ENCODE measurements around the gene MBNL1. TPM values are rescaled to one million over a fixed set of nuclear protein-coding genes. Genes with fewer than 3 reads are reported as not detected.
"Not testable (repeated sequence)": the region's sequence is repeated elsewhere in the genome, so short reads cannot be mapped to it uniquely, and the experiment has no call there.

The MBNL1 gene
- total RNA-seq, 1 donor from 2014 or later, result 296 TPM

DNA sequence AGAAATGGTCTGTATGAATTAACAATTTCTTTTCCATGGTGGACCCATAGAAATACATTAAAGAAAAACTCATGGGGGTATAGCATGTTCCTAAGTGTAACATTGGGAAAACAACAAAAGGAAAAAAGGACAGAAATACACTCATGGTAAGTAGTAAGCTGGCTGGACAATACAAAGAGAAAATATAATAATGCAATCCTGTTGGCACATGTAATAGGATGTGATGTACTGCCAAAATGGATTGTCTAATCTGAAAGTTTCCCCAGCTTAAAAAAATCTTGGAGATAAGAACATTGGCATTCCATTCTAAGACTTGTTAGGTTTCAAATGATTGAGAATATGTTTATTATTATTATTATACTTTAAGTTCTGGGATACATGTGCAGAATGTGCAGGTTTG is 128.1 kb downstream of the MBNL1 start:
- Mint-ChIP-seq H3K27ac (no peak overlapping the region), H3K36me3 (ENCODE audit: low read depth) (peaks cover 46% of the 10 kb centered on the region), H3K4me1 (peaks cover 29% of the 10 kb centered on the region), H3K9me3 (no peaks in the 10 kb centered on the region), H3K27me3 (no peaks in the 10 kb centered on the region), H3K4me3 (no peak overlapping the region)
- intact Hi-C loops (cut with micrococcal nuclease), result no loop called here
- DNase-seq, result no peak

DNA sequence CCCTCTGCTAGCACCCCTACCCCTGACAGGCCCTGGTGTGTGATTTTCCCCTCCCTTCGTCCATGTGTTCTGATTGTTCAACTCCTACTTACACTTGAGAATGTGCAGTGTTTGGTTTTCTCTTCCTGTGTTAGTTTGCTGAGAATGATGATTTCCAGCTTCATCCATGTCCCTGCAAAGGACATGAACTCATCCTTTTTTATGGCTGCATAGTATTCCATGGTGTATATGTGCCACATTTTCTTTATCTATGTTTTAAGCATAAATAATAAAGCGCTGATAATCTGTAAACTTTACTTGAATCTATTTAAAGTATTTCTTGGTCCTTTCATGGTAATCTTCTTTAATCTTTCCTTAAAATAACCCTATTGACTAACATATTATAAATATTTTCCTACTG is 128.6 kb downstream of the MBNL1 start:
- Mint-ChIP-seq H3K27ac (peak overlapping the region; percentile 20), H3K36me3 (ENCODE audit: low read depth) (peaks cover 49% of the 10 kb centered on the region), H3K4me1 (peaks cover 34% of the 10 kb centered on the region)
- H3K4me3 Mint-ChIP-seq; H3K27me3 Mint-ChIP-seq; intact Hi-C loops (cut with micrococcal nuclease); DNase-seq; H3K9me3 Mint-ChIP-seq: not testable (repeated sequence)

GRCh38 chr3:152398495-152398894 is 129.8 kb downstream of the MBNL1 start:
- DNase-seq, result no peak
- Mint-ChIP-seq H3K9me3 (no peaks in the 10 kb centered on the region), H3K4me3 (no peak overlapping the region), H3K27me3 (no peaks in the 10 kb centered on the region), H3K36me3 (ENCODE audit: low read depth) (peaks cover 53% of the 10 kb centered on the region), H3K27ac (peak overlapping the region; percentile 62), H3K4me1 (peaks cover 45% of the 10 kb centered on the region)
- intact Hi-C loops (cut with micrococcal nuclease), result no loop called here

DNA sequence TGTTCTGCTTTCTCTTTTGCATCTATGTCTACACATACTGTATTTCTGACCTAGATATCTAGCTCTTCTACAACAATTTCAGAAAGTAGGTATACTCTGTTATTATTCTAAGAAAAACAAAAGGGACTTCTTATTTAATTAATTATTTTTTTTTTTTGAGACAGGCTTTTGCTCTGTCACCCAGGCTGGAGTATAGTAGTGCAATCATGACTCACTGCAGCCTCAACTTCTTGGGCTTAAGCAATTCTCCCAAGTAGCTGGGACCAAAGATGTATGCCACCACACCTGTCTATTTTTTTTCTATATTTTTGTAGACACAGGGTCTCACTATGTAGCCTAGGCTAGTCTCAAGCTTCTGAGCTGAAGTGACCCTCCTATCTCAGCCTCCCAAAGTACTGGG is 130.6 kb downstream of the MBNL1 start:
- H3K4me3 Mint-ChIP-seq, result no peak overlapping the region
- intact Hi-C loops (cut with micrococcal nuclease), result no loop called here
- H3K9me3 Mint-ChIP-seq, result no peaks in the 10 kb centered on the region
- H3K4me1 Mint-ChIP-seq, result peaks cover 50% of the 10 kb centered on the region
- no peaks in the 10 kb centered on the region for H3K27me3 Mint-ChIP-seq
- DNase-seq, result no peak
- H3K36me3 Mint-ChIP-seq (ENCODE audit: low read depth), result peaks cover 51% of the 10 kb centered on the region
- peak overlapping the region; percentile 34 for H3K27ac Mint-ChIP-seq

DNA sequence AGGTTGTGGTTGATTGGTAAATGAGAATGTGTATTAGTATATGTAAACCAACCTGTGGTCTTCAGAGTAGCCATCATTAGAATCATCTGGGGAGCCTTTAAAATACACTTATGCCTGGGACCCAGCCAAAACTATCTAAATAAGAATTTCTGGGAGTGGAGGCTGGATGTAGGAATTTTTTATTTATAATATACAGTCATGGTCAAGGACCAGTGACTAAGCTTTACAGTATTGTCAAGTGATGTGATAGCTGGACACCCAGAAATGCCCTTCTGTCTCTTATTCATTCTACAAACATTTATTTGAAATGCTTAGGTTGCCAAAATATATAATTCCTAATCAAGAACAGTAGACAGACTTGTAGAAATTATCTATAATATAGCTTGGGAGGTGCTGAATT is 132.2 kb downstream of the MBNL1 start:
- Mint-ChIP-seq H3K4me3 (no peak overlapping the region), H3K9me3 (no peaks in the 10 kb centered on the region), H3K36me3 (ENCODE audit: low read depth) (peaks cover 42% of the 10 kb centered on the region), H3K27ac (peak overlapping the region; percentile 14), H3K4me1 (peaks cover 46% of the 10 kb centered on the region), H3K27me3 (no peaks in the 10 kb centered on the region)
- intact Hi-C loops (cut with micrococcal nuclease), result no loop called here
- DNase-seq, result no peak

GRCh38 chr3:152402695-152403451 is 134.1 kb downstream of the MBNL1 start:
- Mint-ChIP-seq H3K4me1 (peaks cover 57% of the 10 kb centered on the region), H3K27ac (peak overlapping the region; percentile 89), H3K27me3 (no peaks in the 10 kb centered on the region), H3K36me3 (ENCODE audit: low read depth) (peaks cover 37% of the 10 kb centered on the region), H3K9me3 (no peaks in the 10 kb centered on the region), H3K4me3 (peak overlapping the region; percentile 29)
- intact Hi-C loops (cut with micrococcal nuclease), result loop anchor here (2.0 kb wide), 1 partner anchor 22 kb away; no protein-coding TSS in a partner anchor
- DNase-seq, result no peak

GRCh38 chr3:152403632-152404066 is 134.9 kb downstream of the MBNL1 start:
- intact Hi-C loops (cut with micrococcal nuclease), result loop anchor here (2.0 kb wide), 1 partner anchor 23 kb away; no protein-coding TSS in a partner anchor
- no peaks in the 10 kb centered on the region for H3K9me3 Mint-ChIP-seq
- H3K27me3 Mint-ChIP-seq, result no peaks in the 10 kb centered on the region
- peak; percentile 48 for DNase-seq
- H3K27ac Mint-ChIP-seq, result peak overlapping the region; percentile 89
- no peak overlapping the region for H3K4me3 Mint-ChIP-seq
- peaks cover 36% of the 10 kb centered on the region for H3K36me3 Mint-ChIP-seq (ENCODE audit: low read depth)
- H3K4me1 Mint-ChIP-seq, result peaks cover 57% of the 10 kb centered on the region

- no peaks in the 10 kb centered on the region for H3K27me3 Mint-ChIP-seq
- no peaks in the 10 kb centered on the region for H3K9me3 Mint-ChIP-seq
- no peak overlapping the region for H3K27ac Mint-ChIP-seq
- intact Hi-C loops (cut with micrococcal nuclease), result no loop called here
- H3K36me3 Mint-ChIP-seq (ENCODE audit: low read depth), result peaks cover 30% of the 10 kb centered on the region
- peak; percentile 14 for DNase-seq
- no peak overlapping the region for H3K4me3 Mint-ChIP-seq
- H3K4me1 Mint-ChIP-seq, result peaks cover 49% of the 10 kb centered on the region
Observed at GRCh38 chr3:152404976-152405375, 136.2 kb downstream of the MBNL1 start.

DNA sequence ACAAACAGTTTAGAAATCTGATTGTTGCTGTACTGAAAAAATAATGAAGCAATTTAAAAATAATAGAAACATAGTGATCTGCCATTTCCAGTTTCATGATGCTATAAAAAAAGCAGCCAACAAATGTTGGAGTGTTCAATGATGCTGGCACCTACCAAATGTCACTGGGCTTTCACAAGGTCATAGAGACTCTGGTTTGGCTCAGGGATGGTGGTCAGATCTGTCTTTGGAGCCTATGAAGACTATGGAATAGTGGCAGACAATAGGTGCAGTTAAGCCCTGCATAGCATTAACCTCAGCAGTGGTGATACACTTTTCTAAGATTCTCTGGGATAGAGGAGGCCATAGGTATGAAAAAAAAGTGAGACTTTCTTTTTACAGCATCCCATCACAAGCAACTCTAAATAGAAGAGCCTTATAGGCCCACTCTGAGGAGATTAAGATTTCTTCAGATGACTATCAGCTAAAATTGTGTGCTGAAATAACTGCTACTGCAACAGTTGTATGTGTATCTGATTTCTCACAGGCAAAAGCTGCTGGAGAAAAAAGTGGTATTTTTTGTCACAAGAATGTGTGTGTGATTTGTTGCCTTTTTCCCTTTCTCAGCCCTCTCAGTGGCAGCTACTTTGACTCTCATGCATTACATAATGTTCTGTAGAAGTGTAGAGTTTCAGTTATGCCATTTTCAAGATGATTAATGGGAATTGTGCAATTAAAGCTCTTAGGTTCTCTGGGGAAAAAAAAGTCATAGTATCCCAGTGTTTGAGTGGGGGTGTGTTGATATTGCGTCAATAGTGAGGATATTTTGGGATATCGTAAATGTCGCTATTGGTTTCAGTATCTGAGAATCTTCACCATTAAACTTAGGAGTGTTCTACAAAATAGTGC is 137.4 kb downstream of the MBNL1 start:
- intact Hi-C loops (cut with micrococcal nuclease), result no loop called here
- H3K27me3 Mint-ChIP-seq, result no peaks in the 10 kb centered on the region
- DNase-seq, result peak; percentile 50
- no peaks in the 10 kb centered on the region for H3K9me3 Mint-ChIP-seq
- H3K4me1 Mint-ChIP-seq, result peaks cover 51% of the 10 kb centered on the region
- peak overlapping the region; percentile 62 for H3K27ac Mint-ChIP-seq
- peaks cover 30% of the 10 kb centered on the region for H3K36me3 Mint-ChIP-seq (ENCODE audit: low read depth)
- H3K4me3 Mint-ChIP-seq, result no peak overlapping the region

- no peak for DNase-seq
- H3K4me3 Mint-ChIP-seq, result no peak overlapping the region
- no peaks in the 10 kb centered on the region for H3K27me3 Mint-ChIP-seq
- intact Hi-C loops (cut with micrococcal nuclease), result no loop called here
- H3K9me3 Mint-ChIP-seq, result no peaks in the 10 kb centered on the region
- no peak overlapping the region for H3K27ac Mint-ChIP-seq
- peaks cover 34% of the 10 kb centered on the region for H3K4me1 Mint-ChIP-seq
- peaks cover 42% of the 10 kb centered on the region for H3K36me3 Mint-ChIP-seq (ENCODE audit: low read depth)
Observed at GRCh38 chr3:152413240-152413639, 144.5 kb downstream of the MBNL1 start.

DNA sequence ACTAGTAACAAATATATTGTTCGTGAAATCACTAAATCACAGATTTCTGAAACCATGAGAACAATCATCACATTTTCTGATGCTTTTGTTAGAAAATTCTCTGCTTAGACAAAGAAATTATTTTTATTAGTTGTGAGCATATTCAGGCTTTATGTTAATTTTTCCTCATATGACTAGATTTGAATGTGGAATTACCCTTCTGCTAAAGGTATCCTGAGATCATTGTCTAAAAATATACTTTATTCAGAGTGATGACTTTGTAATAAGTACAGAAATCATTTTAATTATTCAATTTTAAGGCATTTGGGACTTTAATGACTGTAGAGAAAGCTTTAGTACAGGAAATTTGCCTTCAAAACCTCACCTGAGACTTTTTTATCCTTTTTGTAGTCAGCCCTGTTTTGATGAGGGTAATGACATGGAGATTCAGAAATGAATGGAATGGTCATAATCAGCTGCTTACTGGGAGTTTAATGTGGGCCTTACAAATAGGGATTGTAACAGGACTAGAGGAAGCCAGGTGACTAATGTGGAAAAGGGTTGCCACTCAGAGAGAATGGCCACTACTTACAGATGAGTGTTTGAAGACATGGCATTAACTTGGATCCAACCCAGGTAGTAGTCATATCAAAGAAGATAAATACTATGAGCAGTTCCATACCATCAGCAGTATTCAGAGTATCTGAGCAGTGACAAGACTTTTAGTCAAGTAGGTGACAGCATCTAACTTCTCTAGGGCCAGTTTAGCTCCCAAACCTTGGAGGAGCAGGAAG is 148.3 kb downstream of the MBNL1 start:
- Mint-ChIP-seq H3K27ac (peak overlapping the region; percentile 45), H3K4me1 (peaks cover 41% of the 10 kb centered on the region), H3K9me3 (peaks cover 6% of the 10 kb centered on the region), H3K36me3 (ENCODE audit: low read depth) (peaks cover 65% of the 10 kb centered on the region), H3K4me3 (no peak overlapping the region), H3K27me3 (no peaks in the 10 kb centered on the region)
- DNase-seq, result no peak
- intact Hi-C loops (cut with micrococcal nuclease), result loop anchor here (5.0 kb wide), 1 partner anchor 35 kb away; no protein-coding TSS in a partner anchor

GRCh38 chr3:152419748-152420147 is 151.0 kb downstream of the MBNL1 start:
- Mint-ChIP-seq H3K9me3 (peaks cover 24% of the 10 kb centered on the region), H3K27me3 (no peaks in the 10 kb centered on the region), H3K27ac (peak overlapping the region; percentile 61), H3K4me3 (peak overlapping the region; percentile 14), H3K36me3 (ENCODE audit: low read depth) (peaks cover 80% of the 10 kb centered on the region), H3K4me1 (peaks cover 52% of the 10 kb centered on the region)
- peak; percentile 70 for DNase-seq
- intact Hi-C loops (cut with micrococcal nuclease), result loop anchor here (5.0 kb wide), 1 partner anchor 37 kb away; no protein-coding TSS in a partner anchor

- Mint-ChIP-seq H3K27ac (peak overlapping the region; percentile 64), H3K27me3 (no peaks in the 10 kb centered on the region), H3K9me3 (peaks cover 24% of the 10 kb centered on the region), H3K36me3 (ENCODE audit: low read depth) (peaks cover 83% of the 10 kb centered on the region), H3K4me3 (no peak overlapping the region), H3K4me1 (peaks cover 64% of the 10 kb centered on the region)
- DNase-seq, result no peak
- intact Hi-C loops (cut with micrococcal nuclease), result no loop called here
Observed at GRCh38 chr3:152421162-152421561, 152.4 kb downstream of the MBNL1 start.
